Activated CD4-positive, alpha-beta T cell treated with anti-CD3 and anti-CD28 coated beads, Interleukin-2, amount 50 U/mL, for 4 hours (primary cell): ENCODE measurements around the gene CLCN7.

Experiments
- DNase-seq, 2 experiments: peaks; one replicate each; pipeline ENCODE4 v3.0.0-alpha.2; 2020

CLCN7 gene

DNA sequence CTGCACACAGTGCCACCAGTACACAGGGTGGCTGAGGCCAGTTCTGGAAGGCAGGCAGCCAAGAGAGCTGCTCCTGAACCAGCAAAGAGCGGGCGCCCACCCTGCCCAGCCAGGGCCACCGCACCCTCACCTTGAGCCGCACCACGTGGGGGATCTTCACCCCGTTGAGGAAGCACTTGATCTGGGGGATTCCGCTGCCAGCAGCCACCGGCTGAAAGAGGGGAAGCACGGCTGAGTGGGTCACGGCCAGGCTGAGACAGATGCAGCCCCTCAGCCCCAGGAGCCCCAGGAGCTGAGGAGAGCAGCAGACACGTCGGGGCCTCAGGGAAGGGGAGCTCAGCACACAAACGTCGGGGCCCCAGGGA, 15.9 kb downstream of the CLCN7 start:
- no peak for DNase-seq

DNA sequence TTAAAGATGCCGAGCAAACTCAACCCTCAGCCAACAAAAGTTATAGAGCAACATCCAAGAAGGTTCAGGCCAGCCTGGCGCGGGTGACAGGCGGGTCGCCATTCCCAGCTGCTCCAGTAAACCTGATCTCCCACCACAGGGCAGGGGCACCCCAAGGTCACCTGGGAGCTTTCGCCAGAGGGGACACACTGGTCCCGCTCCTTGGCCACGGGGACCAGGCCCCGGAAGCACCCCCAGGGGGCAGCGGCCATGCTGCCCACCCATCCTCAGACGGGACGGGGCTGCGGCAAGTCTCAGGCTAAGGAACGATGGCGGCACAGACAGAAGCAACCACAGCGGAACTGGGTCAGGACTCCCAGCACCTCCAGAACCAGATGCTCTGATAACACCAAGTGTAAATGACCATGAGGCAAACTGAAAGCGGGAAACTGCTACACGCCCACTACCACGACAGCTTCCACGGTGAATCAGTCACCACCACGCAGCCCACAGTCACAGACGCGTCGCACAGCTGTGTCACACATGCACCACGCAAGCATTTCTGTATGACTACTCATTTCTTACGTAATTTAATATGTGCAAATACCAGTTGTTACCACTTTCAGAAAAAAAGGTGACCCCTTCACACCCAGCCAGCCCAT, 16.4 kb downstream of the CLCN7 start:
- DNase-seq = no peak

DNA sequence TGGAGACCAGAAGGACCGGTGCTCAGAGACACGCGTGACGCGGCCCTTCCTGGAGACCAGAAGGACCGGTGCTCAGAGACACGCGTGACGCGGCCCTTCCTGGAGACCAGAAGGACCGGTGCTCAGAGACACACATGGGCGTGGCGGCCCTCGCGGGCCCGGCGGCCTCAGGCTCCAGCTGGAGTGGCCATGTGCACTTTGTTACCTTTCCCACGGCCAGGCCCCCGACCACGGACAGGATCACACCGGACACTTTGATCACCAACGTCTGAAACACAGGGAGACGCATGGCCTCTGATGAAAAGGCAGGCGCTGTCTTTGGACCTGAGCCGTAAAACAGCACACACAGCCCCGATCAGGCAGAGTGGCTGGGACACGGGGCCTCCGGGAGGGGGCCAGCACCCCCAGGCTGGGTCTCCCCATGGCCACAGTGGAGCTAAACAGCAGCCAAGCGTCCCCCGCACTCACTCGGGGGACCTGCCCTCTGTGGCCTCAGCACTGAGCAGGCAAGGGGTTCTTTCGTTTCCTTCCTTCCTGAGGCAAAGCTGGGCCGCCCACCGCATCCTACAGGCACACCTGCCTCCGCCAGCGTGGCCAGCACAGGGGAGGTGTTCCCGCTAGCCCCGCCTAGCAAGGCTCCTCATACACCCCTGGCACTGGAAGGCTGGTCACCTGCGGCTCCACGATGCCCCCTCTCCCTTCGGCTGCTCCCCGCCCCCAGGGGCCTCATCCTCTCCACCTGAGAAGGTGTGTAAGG, 17.2 kb downstream of the CLCN7 start:
- DNase-seq = no peak

DNA sequence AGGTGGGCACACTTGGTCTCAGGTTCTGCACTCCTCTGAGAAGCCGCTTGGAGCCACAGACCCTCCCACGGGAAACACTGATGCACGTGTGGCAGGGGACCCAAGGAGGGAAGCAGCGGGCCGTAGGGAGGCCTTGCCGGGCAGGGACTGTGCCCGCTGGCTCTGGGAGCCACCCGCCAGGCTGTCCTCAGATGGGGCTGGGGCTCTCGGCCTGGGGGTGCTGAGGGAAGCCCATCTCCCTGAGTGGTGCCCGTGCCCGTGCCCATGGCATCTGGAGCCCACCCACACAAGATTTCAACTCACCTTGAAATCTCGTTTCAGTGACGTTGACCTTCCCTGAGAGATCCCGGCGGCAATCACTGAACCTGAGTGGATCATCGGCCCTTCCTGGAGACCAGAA, 17.9 kb downstream of the CLCN7 start:
- no peak for DNase-seq

DNA sequence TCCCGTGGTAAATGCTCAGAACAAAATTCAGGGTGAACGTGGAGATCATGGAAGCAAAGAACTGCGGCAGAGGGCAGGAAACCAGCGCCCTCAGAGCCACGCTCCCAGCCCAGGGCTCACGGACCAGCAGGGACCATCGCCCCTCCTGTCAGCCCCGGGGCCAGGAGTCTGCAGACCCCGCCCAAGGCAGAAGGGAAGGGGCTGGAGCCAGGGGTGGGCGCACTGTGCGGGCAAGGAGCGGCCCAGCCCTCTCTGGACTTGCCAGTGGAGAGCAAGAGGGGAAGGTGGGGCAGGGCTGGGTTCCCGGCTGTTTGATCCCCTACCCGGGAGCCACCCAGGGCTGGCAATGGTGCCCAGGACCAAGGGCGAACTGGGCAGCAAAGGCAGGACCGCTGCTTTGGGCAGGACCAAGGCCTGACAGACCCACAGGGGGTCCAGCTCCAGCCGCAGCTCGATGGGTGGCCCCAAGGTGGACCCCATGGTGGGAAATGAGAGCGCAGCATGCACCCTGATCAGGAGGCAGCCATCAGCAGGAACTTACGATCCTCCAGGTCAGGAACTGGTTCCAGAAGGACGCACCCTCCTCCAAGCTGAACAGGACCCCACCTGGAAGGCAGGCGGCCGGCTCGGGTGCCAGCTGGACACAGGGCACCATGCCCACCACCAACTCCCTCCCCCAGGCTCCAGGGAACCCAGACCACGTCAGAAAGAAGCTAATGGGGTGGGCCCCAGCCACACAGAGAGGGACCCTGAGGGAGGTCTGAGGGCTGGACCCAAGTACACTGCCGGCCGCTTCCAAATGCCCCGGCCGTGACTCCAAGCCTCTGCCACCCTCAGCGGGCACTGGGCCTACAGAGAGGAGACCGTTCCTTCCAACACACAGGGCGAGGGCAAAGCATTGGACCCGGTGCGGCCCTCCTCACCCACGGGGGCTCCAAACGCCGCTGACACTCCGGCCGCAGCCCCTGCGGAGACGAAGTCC, 19.3 kb downstream of the CLCN7 start:
- DNase-seq = no peak

DNA sequence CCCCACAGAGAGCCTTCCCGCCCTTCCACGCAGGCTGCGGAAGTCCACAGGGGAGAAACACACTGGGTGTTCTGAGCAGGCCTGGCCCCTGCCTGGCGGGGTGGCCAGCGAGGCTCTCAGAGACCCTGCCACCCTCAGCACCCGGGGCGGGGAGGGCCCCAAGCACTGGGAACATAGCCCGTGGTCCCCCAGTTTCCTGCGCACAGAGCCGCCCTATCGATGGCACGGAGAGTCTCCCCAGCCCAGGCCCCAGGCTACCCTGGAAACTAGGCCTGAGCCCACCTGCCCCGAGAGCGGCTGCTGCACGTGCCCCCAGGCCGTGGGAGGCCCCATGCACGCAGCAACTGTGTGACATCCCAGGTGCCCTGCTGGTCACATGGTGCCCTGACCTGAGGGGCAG, 20.3 kb downstream of the CLCN7 start:
- DNase-seq = no peak

DNA sequence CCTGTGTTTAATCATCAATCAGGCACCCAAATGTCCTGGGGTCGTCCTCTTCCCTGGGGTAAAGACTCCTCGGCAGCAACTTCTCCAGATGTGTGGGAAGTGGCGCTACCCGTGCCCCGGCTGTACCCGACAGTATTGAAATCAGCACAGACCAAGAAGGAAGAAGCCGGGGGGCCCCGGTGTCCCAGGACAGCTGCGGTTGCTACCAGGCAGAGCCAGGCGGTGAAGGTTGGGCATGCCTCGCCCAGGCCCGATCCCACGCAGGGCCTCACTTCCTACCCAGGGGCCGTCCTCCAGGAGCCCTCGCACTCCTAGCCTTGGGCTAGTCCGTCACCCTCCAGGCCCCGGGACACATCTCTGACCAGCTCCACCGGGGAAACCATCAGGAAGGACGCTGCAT, 21.5 kb downstream of the CLCN7 start:
- no peak for DNase-seq

DNA sequence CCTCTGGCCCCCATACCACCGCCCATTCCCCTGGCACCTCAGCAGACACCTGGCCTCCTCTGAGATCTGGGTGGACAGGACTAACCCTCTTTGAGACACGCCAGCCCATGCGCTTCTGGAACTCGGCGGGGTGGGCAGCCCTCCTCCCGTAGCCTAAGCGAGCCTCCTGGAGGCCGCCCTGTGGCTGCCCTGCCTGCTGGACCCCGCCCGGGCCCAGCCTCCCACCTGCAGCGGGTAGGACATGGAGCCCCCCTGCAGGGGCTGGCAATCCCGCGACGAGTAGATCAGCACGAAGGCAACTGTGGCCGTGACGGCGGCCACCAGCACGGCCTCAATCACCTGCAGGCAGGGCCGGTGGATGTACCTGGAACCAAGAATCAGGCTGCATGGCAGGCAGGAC, 22.3 kb downstream of the CLCN7 start:
- DNase-seq = no peak

DNA sequence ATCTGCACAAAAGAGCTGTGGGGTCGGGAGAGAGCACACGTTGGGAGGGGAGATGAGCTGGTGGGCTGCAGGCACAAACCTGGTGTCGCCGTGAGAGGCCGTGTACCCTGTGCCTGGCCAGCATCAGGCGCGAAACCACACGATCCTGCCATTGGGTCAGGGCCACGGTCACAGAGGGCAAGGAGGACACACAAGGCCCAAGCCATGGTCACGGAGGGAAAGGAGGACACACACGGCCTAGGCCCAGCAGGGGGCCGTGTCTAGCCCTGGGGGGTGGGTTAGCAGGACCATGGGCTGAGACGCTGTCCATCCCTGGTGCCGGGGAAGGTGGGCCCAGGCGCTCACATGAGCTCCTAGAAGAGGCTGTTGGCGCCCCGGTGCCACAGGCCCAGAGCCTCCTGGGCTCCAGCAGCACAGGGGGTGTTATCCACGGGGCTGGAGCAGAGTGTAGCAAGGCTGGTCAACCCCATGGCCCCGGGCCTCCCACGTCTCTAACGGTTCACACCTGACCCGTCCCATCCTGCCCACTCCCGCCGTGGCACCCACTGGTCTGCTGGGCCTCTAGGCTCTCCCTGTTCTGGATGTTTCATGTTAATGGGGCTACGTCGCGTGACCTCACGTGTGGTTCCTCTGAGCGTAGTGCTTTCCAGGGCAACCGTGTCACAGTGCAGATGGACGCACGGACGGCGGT, 23.0 kb downstream of the CLCN7 start:
- no peak for DNase-seq

DNA sequence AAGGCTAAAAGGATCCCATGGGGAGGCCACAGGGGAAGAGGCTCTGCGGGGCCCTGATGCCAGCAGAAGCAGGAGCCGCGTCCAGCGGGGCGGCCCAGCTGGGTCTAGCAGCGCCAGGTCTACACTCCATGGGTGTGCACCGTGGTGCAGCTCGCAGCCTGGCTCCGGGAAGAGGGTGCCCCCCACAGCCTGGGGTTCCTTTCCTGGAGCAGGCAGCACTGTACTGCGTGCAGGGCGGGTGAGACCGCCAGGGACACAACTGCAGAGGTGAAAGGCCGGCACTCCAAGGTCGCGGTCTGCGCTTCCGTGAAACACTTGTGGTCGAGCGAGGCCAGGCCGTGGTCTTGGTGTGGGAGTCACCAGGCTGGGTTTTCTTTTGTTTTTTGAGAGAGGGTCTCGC, 24.0 kb downstream of the CLCN7 start:
- no peak for DNase-seq

DNA sequence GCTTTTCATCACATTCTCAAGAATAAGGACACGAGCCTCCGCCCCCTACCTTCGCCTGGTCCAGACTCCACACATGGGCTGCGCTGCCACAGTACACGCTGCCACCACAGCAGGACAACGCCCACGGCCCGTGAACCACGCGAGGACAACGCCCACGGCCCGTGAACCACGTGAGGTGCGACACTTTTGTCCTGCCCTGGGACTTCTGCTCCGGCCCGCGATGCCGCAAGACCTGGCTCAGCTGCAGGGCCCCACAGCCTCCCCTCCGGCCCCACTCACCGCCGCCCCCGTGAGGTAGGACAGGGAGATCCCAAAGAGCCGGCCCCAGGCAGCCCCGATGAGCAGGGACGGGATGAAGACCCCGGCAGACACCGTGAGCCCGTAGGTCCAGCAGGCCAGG, 24.6 kb downstream of the CLCN7 start:
- DNase-seq = no peak

DNA sequence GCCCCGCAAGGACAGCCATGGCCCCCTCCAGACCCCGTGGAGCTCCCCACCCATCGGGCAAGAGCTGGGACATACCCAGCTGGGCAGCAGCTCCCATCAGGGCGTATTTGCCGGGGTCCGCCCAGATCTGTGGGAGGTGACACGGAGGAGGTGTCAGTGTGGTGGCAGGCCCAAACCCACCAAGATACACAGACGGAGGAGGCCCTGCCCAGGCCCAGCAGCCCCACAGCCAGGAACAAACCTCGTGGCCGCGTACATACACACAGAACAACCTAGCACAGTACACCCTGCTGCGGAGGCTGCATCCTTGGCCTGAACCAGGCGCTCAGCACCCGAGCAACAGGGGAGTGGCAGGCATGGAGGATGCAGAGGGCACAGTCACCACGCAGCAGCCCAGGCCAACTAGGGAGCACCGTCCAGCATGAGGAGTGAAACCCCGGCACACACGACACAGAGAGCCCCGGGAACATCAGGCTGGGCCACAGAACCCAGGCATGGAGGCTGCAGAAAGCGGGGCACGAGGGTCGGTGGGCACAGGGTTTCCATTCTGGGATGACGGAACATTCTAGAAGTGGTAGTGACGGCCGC, 25.5 kb downstream of the CLCN7 start:
- no peak for DNase-seq

DNA sequence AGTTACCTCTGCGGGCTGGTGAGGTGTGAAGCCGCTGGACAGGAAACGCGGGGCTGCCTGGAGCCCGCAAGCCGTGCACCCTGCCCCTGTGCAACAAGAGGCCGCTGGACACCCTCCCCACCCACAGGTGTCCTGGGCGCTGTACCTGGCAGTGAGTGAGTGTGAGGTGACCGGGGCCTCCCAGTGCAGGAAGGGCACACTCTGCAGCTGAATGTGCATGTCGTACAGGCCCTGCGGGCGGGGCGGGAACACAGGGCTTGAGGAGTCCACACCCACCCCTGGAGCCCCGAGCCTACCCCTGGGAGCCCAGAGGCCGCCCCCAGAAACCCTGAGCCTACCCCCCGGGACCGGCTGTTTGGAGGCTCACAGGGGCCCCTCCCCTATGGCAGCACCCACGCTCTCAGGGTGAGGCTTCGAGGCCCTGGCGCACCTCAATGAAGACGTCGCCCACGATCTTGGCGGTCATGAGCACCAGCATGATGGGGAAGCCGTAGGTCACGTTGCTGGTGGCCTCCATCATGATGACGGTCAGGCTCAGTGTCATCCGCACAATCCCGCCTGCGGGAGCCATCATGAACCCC, 26.2 kb downstream of the CLCN7 start:
- no peak for DNase-seq

DNA sequence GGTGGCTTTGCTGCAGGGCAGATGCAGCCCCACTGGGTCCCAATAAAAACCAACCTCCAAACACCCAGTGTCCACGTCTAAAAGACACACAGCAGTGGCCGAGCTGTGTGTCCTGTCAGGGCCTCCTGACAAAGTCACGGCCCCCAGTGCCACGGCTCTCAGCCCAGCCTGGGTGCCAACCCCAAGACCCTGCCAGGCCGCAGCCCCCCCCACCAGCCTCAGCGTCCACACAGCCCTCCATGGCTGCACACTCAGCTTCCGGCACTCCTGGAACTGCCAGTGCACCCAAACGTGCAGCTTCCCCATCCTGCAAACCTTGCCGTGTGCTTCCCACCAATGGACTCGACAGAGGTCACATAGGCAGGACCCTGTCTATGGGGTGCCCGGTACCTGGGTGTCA, 26.9 kb downstream of the CLCN7 start:
- DNase-seq = no peak

DNA sequence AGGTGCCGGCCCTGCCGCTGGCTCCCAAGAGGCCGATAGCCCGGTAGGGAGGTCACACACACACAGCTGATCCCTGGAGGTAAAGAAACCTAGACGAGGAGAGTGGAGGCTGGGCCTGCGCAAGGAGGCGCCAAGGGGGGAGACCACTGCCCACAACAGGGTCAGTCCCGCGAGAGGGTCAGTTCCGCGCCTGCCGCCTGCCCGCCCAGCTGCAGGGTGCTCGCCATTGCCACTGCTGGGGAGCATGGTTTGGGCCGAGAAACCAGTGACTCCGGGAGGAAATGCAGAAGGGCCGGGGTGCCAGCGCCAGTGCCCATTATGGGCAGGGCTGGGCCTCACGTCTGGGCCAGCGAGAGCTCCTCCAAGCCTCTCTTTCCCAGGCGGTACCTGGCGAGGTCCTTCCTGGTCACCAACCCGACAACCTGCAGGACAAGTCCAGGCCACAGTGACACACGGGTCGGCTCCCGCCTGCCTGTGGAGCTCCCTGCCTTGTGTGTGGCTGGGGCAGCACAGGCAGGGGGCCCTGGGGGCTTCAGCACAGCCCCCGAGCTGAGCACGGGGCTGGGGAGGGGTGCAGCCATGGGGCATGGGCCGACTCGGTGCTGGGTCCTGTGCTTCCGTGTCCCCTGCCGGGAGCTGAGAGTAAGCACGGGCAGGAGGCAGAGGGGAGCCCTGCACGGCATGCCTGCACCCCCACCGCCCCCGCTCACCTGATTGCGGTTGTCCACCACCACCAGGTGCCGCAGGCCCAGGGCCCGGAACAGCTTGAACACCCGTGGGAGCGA, 28.3 kb downstream of the CLCN7 start:
- DNase-seq = no peak

DNA sequence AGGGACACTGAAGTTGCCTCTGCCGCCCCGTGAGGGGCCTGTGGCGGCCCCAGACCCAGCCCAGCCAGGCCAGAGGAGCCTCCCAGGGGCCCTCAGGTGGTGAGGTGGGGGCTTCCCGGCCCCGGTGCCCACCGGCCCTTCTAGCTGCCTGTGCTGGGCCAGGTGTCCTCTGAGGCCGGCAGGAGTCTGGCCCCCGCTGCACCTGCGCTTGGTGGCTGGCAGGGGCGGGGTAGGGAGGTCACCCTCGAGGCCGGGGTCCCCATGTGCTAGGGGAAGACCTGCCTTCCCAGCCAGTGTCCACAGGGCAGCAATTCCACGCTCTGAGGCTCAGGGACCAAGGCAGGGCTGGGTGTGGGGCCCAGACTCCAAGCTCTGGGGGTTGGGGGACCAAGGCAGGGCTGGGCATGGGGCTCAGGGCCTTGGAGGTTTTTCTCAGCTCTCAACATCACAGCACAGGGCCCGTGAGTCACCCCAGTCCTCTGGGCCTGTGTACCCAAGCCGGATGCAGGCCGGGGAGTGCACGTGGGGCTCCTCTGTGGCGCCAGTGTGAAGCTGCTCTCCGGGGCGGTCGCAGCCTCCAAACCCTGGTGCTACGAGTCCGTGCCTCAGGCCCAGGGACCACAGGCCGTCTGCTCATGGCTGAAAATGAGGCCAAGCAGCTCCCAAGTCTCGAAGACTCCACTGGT, 29.2 kb downstream of the CLCN7 start:
- no peak for DNase-seq

DNA sequence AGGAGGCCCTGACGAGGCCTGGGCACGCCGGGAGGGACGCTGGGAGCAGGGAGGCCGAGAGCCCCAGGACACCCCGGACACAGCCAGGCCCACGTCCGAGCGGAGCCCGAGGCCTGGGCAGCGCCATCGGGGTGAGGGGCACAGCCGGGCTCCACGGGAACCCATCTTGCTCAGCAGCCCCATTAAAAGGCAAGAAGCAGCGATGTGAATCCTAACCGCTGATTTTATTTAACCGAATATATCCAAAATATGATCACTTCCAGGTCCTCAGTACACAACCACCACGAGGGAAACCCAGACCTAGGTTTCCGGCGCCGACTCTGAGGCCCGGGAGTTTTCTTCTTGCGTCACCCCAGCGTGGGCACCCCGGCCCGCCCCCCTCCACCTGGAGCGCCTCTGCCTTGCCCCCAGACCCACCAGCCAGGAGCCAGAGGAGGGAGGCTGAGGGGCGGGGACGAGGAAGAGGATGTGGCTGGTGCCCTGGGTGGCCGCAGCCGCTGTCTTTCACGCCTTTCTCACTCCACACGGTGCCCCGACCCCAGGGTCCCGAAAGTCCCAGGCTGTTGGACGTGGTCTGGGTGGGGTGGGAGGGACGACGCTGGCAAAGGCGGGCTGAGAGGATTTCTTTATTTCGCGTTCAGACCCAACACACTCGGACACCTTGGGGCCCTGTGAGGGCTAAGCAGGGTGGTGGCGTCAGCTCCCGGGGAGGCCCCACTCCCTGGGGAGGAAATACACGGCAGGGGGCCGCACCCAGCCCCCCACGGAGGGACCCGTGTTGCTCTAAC, 29.9 kb downstream of the CLCN7 start:
- no peak for DNase-seq

DNA sequence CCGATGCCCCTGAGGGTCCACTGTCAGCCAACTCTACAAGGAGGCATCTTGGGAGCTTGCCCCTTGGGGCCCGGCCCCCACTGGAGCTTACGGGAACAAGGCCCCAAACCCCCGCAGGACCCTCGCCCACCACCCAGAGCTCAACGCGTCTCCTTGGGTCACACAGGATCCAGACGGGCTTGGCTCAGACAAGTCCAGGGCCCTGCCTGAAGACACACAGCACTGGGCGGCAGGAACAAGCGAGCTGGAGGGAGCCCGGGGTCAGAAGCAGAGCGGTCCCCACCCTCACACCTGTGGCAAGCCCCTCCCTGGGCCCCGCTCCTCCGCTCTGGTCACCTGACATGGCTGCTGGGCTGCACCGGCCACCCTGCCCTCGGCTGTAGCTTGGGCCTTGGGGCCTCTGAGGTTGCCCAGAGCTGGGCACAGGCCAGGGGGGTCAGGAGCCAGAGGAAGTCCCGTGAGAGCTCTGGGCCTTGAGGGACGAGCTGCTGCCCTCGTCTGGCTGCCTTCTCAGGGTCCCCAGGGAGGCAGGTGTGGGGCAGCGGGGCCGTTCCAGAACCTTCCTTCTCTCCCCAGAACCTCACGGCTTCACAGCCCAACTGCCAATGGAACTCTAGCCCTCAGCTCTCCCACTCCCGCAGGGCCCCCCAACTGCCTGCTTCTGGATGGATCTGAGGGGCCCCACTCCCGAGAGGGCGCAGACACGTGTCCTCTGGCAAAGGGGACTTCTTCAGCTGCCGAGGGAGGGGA, 30.7 kb downstream of the CLCN7 start, which contains the start of gene CCDC154:
Gene CCDC154 (minus strand): TSS at position 577 of the 750 bp plus-strand sequence. CDS start 234 bp downstream, at position 343.
- DNase-seq = no peak

DNA sequence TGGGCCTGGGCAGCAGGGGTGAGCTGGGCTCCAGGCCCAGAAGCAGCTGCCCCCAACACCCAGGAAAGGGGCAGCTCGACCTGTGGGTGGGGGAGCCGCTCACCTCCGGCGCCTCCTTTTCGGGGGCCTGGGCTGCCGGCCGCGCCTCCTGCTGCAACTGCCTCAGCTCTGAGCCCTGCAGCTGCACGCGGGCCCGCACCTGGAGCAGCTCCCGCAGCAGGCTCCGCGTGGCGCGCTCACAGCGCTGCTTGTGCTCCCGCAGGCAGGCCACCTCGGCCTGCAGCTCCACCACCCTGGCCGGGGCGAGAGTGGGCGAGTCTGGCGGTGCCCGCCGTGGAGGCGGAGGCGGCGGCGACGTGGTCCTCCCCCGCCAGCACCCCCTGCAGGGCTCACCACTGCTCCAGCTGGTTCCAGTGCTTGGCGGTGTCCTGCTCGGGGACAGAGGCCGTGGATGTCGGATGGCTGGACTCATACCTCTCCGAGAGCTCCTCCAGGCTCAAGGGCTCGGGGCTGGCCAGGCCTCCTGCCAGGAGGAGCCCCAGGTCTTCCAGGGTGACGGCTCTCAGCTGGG, 31.3 kb downstream of the CLCN7 start:
- no peak for DNase-seq
